Natural killer cell (primary cell): ENCODE results near the gene PRLH. TPM values are rescaled to one million over a fixed set of nuclear protein-coding genes. Genes with fewer than 3 reads are reported as not detected.

Source experiments
- ATAC-seq, 3 donors: fragments of 150-1000 bp in 2 of 3; fragments of 200-7000 bp in 1 of 3; cut with Tn5 transposase; 1 replicate in 1 of 3; 2 replicates in 2 of 3; pipeline ENCODE4 v1.10.0; 2021; ENCODE audit warnings: mild to moderate bottlenecking in 2 of 3, moderate library complexity in 2 of 3
- DNase-seq, 2 donors: peaks; one replicate each; pipeline versions ENCODE4 v3.0.0 to v3.0.0-alpha.2; 2013 to 2021; ENCODE audit warnings: mixed read lengths in 1 of 2
- H3K27ac ChIP-seq: one replicate; pipeline ENCODE4 v1.5.1; 2013; ENCODE audit warnings: mild to moderate bottlenecking, low read length
- H3K27me3 ChIP-seq: one replicate; pipeline ENCODE4 v1.6.1; 2013; ENCODE audit warnings: low read length; ENCODE audit not compliant: control insufficient read depth, insufficient read depth
- H3K36me3 ChIP-seq: one replicate; pipeline ENCODE4 v1.6.1; 2013; ENCODE audit warnings: low read length; ENCODE audit not compliant: control insufficient read depth, insufficient read depth
- H3K4me1 ChIP-seq: one replicate; pipeline ENCODE4 v1.6.1; 2013; ENCODE audit warnings: low read length; ENCODE audit not compliant: control insufficient read depth, insufficient read depth
- H3K4me3 ChIP-seq: one replicate; pipeline ENCODE4 v1.5.1; 2013; ENCODE audit warnings: low read length
- H3K9me3 ChIP-seq: one replicate; pipeline ENCODE4 v1.6.1; 2013; ENCODE audit warnings: low read length; ENCODE audit not compliant: control insufficient read depth, insufficient read depth
- H3K27ac Mint-ChIP-seq, 2 donors: one replicate each; pipeline ENCODE4 v1.8.0; 2022; ENCODE audit warnings: mild to moderate bottlenecking in 2 of 2, mixed read lengths in 2 of 2, moderate library complexity in 1 of 2
- H3K27me3 Mint-ChIP-seq, 2 donors: one replicate each; pipeline ENCODE4 v1.8.0; 2022; ENCODE audit warnings: low read depth in 2 of 2, mixed read lengths in 2 of 2
- H3K36me3 Mint-ChIP-seq: one replicate; pipeline ENCODE4 v1.8.0; 2022; ENCODE audit warnings: mixed read lengths
- H3K4me1 Mint-ChIP-seq, 2 donors: one replicate each; pipeline ENCODE4 v1.8.0; 2022; ENCODE audit warnings: mixed read lengths in 2 of 2
- H3K4me3 Mint-ChIP-seq: one replicate; pipeline ENCODE4 v1.8.0; 2022; ENCODE audit warnings: mild to moderate bottlenecking, moderate library complexity, mixed read lengths
- H3K9me3 Mint-ChIP-seq, 2 donors: one replicate each; pipeline ENCODE4 v1.8.0; 2022; ENCODE audit warnings: mixed read lengths in 2 of 2
- CTCF ChIP-seq: fragments of 200-600 bp; IDR thresholded peaks from one replicate; pipeline ENCODE4 v1.8.0; 2022; ENCODE audit warnings: antibody characterized with exemption
- WGBS: methylation state at CpG from one replicate; pipeline ENCODE4 v1.1.7; 2013; ENCODE audit warnings: missing lambda C conversion rate; ENCODE audit not compliant: insufficient coverage; 5-methylcytosine and 5-hydroxymethylcytosine counted together
- intact Hi-C: fragments of 100-400 bp; cut with micrococcal nuclease; formaldehyde crosslinking; loops from one replicate; pipeline ENCODE4 v1.14.2; 2022
- total RNA-seq, 4 donors: library from RNA; stranded (reverse); fragments of 120-200 nt in 1 of 4; gene quantifications; one replicate each; pipeline versions ENCODE4 v1.2.3 to v1.2.4, GENCODE V29; 2013 to 2022

Gene PRLH
- total RNA-seq, 3 donors from 2014 or later (not counting 1 experiment from before 2014, with no cell fraction given) = not detected

- Mint-ChIP-seq H3K27ac (no peak overlapping the region), H3K4me1 (no peaks in the 10 kb centered on the region), H3K9me3 (peaks cover 2 to 3% of the 10 kb centered on the region in 2 donors), H3K27me3 (peaks cover 16 to 18% of the 10 kb centered on the region in 2 donors), H3K4me3 (no peak overlapping the region), H3K36me3 (no peaks in the 10 kb centered on the region)
- TF ChIP-seq CTCF = no peak
- DNase-seq (no peak), ATAC-seq (no peak)
- Histone ChIP-seq H3K4me3 (no peak overlapping the region), H3K4me1 (no peaks in the 10 kb centered on the region), H3K27me3 (no peaks in the 10 kb centered on the region), H3K36me3 (no peaks in the 10 kb centered on the region), H3K9me3 (peaks cover 4% of the 10 kb centered on the region), H3K27ac (no peak overlapping the region)
- 85% methylated on average over 7 of the region's 7 CpGs for WGBS
- intact Hi-C loops = no loop called here
These were observed 5.2 kb upstream of the PRLH start for GRCh38 chr2:237561221-237561620.

- intact Hi-C loops = no loop called here
- H3K36me3 Mint-ChIP-seq = no peaks in the 10 kb centered on the region
- H3K9me3 ChIP-seq = no peaks in the 10 kb centered on the region
These were observed 2.6 kb upstream of the PRLH start for GRCh38 chr2:237563816-237564215.

GRCh38 chr2:237564526-237565131 lies 1.7 kb upstream of the PRLH start:
- Histone ChIP-seq H3K36me3 (no peaks in the 10 kb centered on the region), H3K27ac (no peak overlapping the region), H3K4me3 (no peak overlapping the region), H3K27me3 (no peaks in the 10 kb centered on the region), H3K9me3 (no peaks in the 10 kb centered on the region), H3K4me1 (no peaks in the 10 kb centered on the region)
- intact Hi-C loops = no loop called here
- no peak for DNase-seq
- Mint-ChIP-seq H3K9me3 (no peaks in the 10 kb centered on the region), H3K4me1 (no peaks in the 10 kb centered on the region), H3K27ac (no peak overlapping the region), H3K27me3 (peaks cover 4 to 10% of the 10 kb centered on the region in 2 donors), H3K4me3 (no peak overlapping the region), H3K36me3 (no peaks in the 10 kb centered on the region)
- TF ChIP-seq CTCF = no peak
- WGBS = 91% methylated on average over 14 of the region's 14 CpGs
- ATAC-seq = no peak

More at GRCh38 chr2:237563816-237564215, 2.6 kb upstream of the PRLH start:
- Mint-ChIP-seq H3K27me3 (peaks cover 10% of the 10 kb centered on the region in 2 donors), H3K4me3 (no peak overlapping the region), H3K27ac (no peak overlapping the region), H3K4me1 (no peaks in the 10 kb centered on the region), H3K9me3 (no peaks in the 10 kb centered on the region)
- no peak for TF ChIP-seq CTCF
- H3K27ac ChIP-seq = no peak overlapping the region
- no peaks in the 10 kb centered on the region for H3K4me1 ChIP-seq
- no peak overlapping the region for H3K4me3 ChIP-seq
- no peaks in the 10 kb centered on the region for H3K27me3 ChIP-seq
- DNase-seq (no peak), ATAC-seq (no peak)
- WGBS = 36% methylated on average over 14 of the region's 14 CpGs
- no peaks in the 10 kb centered on the region for H3K36me3 ChIP-seq

- H3K36me3 Mint-ChIP-seq = no peaks in the 10 kb centered on the region
- Histone ChIP-seq H3K4me1 (no peaks in the 10 kb centered on the region), H3K9me3 (no peaks in the 10 kb centered on the region), H3K4me3 (no peak overlapping the region), H3K36me3 (no peaks in the 10 kb centered on the region), H3K27ac (no peak overlapping the region), H3K27me3 (no peaks in the 10 kb centered on the region)
- H3K4me3 Mint-ChIP-seq = no peak overlapping the region
- peaks cover 0 to 8% of the 10 kb centered on the region in 2 donors for H3K27me3 Mint-ChIP-seq
- peak in 1 of 3 donors; percentile 31 for ATAC-seq
- no peak overlapping the region for H3K27ac Mint-ChIP-seq
- TF ChIP-seq CTCF = no peak
- no peaks in the 10 kb centered on the region for H3K4me1 Mint-ChIP-seq
- intact Hi-C loops = no loop called here
- H3K9me3 Mint-ChIP-seq = no peaks in the 10 kb centered on the region
- DNase-seq = no peak
- WGBS = 93% methylated on average over 1 of the region's 1 CpG
These were observed 400 bp upstream of the PRLH start for GRCh38 chr2:237565974-237566373.
